GM19328 (cell line): Measurements from ENCODE around the gene SEC14L6.
"Not testable (repeated sequence)": the region's sequence is repeated elsewhere in the genome, so short reads cannot be mapped to it uniquely, and the experiment has no call there.

Experiments
- ATAC-seq: cut with Tn5 transposase; IDR thresholded peaks from one replicate; pipeline ENCODE4 v1.9.1; 2021; ENCODE audit warnings: mild to moderate bottlenecking, moderate library complexity; ENCODE audit not compliant: unreplicated experiment

The SEC14L6 gene

DNA sequence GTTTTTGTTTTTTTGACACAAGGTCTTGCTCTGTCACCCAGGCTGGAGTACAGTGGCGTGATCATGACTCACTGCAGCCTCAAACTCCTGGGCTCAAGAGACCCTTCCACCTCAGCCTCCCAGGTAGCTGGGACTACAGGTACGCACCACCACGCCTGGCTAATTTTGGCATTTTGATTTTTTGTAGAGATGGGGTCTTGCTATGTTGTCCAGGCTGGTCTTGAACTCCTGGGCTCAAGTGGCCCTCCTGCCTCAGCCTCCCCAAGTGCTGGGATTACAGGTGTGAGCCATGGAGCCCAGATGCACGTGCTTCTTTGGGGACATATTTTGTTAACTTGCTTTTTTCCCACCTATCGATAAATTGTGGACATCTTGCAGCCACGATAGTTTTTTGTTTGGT lies 20.7 kb upstream of the SEC14L6 start:
- ATAC-seq, result not testable (repeated sequence)

DNA sequence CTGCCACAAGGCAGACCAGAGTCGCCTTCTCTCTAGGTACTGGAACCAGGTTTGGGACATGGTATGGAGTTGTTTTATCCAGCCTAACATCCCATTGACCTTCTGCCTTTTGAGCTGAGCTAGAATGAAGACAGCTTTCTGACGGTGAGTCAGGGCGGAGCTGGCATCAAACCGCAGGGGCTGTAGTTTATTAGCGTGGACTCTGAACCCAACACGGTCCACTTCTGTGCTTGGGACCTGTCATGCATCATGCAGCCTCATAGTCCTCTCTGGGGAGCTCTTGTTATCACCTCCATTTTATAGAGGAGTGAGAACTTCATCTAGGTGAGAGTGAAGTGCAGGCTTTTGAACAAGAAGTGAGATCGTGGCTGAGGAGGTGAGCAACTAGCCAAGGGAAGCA lies 19.6 kb upstream of the SEC14L6 start:
- ATAC-seq, result no peak

- no peak for ATAC-seq
Measured at GRCh38 chr22:30565341-30565740, 18.8 kb upstream of the SEC14L6 start.

DNA sequence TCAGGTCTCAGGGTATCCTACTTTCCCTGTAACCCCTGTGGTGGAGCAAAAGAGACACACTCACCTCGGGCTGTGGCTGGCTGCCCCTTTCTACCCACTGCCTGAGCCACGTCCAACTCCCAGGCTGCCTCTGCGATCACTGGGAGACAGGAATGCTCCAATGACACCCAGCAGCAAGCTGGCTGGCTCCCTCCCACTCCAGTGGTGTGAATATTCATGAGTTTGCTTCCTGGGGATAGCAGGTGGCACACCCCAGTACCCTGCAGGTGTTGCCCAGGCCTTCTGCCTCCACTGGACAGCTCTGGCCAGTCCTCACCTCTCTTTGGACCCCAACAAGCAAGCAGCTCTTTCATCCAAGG lies 18.2 kb upstream of the SEC14L6 start:
- no peak for ATAC-seq

- ATAC-seq, result no peak
Measured at GRCh38 chr22:30564045-30564760, 17.7 kb upstream of the SEC14L6 start.

DNA sequence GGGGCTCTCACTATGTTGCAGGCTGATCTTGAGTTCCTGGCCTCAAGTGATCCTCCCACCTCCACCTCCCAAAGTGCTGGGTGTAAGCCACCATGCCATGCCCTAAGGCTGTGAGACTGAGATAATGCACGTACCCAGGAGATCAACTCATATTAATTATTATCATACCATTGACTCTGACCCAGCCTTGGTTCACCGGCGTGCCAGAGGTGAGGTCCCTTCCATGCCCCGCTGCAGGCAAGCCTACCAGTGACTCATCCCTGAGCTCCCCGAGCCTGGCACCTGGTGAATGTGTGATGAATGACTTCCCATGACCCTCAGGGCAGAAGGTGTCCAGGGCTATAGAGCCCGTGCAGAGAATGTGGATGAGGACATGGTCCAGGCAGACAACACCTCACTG lies 15.8 kb upstream of the SEC14L6 start:
- ATAC-seq, result no peak

GRCh38 chr22:30561402-30562189 lies 15.1 kb upstream of the SEC14L6 start:
- ATAC-seq, result no peak

GRCh38 chr22:30560643-30561202 lies 14.2 kb upstream of the SEC14L6 start:
- ATAC-seq, result not testable (repeated sequence)

DNA sequence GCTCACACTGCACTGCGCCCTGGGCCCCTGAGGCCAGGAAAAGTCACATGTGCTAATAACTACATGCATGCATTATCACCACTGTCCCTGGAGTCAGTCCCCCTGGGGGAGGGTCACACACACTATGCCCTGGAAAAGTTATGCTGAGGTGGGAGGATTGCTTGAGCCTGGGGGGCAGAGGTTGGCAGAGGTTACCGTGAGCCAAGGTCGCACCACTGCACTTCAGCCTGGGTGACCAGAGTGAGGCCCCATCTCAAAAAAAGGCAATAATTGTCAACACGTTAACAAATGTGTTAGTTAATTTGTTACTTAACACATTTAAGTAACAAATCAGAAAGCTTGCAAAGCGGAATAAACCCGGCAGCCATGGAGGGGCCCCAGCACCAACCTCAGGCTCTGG lies 13.3 kb upstream of the SEC14L6 start:
- no peak for ATAC-seq

DNA sequence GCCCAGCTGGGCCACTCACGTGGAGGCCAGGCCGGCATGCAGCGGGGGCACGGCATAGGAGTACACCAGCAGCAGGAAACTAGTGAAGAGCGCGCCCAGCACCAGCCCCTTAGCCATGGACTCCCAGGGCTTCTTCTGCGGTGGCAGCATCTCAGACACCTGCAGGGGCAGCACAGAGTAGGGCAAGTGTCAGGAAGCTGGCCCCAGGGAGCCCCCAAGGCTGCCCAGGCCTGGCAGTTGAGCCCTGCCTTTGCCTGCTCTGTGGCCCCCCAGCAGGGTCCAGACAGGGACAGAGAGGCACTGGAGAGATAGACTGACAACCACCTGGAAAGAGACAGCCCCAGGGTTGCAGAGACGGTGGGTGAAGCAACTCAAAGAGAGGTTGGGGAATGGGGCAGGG lies 10.7 kb upstream of the SEC14L6 start:
- ATAC-seq, result no peak

DNA sequence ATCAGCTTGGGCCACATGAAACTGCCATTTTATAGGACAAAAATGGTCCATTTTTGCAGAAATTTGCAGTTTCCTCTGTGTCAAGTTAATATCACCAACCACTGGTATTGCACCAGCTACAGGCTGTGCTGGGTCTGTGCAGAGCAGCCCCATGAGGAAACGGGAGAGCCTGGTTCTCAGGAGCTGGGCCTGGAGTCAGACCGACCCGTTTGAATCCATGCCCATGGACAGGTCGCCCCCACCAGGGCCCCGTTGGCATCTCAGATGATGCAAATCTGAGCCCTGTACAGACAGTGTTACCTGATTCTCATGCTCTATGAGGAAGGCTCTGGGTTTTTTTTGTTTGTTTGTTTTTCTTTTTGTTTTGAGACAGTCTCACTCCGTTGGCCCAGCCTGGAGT lies 9.8 kb upstream of the SEC14L6 start:
- no peak for ATAC-seq

DNA sequence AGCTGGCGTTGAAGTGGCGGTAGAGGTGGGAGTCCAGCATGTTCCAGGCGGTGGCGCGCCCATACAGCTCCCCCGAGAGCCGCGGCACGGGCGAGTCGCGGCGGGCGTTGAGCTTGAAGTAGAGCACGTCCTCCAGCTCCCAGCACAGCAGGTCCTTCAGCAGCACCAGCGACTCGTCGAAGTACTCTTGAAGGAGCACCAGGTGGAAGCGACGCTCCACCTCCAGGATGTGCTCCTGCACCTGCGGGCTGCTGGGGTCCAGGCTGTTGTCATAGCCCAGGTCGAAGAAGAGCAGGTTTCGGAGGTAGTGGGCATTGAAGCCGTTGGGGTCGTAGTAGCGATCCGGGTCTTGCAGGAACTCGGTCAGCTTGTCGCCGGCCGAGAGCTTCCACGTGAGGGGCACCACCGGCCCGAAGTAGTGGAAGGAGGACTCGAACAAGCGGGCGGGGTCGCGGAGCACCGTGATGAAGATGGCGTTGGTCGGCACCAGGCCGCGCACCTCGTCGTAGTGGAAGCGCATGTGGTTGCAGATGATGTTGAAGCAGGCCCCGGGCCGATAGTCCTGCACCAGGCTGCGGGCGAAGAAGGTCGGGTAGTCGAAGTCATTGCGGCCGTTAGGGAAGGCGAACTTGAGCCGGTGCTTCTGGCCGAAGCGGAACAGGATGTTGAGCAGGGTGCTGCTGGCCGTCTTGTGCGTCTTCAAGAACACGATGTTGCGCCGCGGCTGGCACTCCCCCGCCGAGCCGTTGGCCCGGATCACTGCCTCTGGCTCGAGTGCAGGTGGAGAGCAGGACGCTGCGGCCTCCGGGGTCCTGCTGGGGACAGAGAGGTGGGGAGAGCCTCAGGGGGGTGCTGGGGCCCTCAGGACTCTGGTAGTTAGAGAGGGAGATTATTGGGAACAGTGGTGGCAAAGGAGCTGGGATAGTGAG lies 9.0 kb upstream of the SEC14L6 start:
- ATAC-seq, result no peak

DNA sequence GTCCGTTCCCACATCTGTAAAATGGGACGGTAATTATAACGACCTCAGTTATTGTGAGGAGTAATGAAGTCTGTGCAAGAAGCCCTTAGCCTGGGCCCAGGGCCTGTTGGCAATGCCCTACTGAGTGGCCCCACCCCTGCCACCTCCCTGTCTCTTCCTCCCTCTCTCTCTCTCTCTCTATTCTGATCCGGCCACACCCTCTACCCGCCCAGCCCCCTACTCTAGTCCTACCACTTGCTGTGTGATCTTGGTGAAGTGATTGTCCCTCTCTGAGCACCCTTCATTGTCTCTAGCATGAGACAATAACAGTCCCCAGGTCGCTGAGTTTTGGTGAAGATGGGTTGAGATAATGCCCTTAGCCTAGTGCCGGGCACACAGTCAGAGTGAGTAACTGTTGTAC lies 7.4 kb upstream of the SEC14L6 start:
- no peak for ATAC-seq

DNA sequence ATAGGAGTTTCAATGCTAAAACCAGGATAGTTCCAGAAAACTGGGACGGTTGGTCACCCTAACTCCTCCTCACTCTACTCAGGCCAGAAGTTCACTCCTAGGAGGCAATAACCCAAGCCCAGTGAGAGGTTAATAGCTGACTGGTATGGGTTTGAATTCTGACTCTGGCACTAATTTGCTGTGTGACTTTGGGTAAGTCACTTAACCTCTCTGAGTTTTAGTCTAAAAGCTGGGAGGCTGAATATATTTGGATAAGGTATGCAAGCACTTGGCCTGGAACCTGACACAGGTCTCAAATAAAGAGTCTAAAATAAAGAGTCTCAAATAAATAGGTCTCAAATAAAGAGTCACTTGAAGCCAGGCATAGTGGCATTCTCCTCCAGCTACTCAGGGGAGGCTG lies 6.2 kb upstream of the SEC14L6 start:
- ATAC-seq, result no peak

- ATAC-seq, result not testable (repeated sequence)
Measured at GRCh38 chr22:30551813-30552212, 5.3 kb upstream of the SEC14L6 start.

- ATAC-seq, result no peak
Measured at GRCh38 chr22:30547188-30547587, 647 bp upstream of the SEC14L6 start.

DNA sequence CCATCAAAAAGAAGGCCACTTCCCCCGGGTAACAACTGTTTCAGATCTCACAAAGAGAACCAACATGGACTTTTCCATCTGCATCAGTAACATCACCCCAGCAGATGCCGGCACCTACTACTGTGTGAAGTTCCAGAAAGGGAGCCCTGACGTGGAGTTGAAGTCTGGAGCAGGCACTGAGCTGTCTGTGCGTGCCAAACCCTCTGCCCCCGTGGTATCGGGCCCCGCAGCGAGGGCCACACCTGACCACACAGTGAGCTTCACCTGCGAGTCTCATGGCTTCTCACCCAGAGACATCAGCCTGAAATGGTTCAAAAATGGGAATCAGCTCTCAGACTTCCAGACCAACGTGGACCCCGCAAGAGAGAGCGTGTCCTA lies 3.7 kb downstream of the SEC14L6 start:
- ATAC-seq, result no peak

DNA sequence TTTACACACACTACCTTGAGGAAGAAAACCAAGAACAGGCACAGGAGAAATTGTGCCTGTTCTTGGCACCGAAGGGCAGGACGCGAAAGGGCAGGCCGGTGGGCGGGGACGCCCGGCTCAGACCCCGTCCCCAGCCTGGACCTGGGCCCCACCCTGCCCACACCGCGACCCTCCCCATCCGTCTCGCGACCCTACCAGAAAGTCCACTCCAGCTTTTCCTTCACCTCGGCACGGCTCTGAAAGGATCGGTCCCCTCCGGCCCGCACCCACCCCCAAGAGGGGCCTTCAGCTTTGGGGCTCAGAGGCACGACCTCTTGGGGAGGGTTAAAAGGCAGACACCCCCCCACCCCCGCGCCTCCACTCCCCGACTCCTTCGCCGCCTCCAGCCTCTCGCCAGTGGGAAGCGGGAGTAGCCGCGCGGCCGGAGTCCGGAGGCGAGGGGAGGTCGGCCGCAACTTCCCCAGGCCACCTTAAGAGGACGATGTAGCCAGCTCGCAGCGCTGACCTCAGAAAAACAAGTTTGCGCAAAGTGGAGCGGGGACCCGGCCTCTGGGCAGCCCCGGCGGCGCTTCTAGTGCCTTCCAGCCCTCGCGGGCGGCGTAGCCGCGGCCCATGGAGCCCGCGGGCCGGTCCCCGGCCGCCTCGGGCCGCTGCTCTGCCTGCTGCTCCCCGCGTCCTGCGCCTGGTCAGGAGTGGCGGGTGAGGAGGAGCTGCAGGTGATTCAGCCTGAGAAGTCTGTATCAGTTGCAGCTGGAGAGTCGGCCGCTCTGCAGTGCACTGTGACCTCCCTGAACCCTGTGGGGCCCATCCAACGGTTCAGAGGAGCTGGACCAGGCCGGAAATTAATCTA lies 4.4 kb downstream of the SEC14L6 start:
- ATAC-seq, result no peak

GRCh38 chr22:30541511-30541910 lies 5.0 kb downstream of the SEC14L6 start:
- ATAC-seq, result not testable (repeated sequence)

- no peak for ATAC-seq
Measured at GRCh38 chr22:30539368-30539767, 7.2 kb downstream of the SEC14L6 start.
